AG04450 (cell line): ENCODE results near the gene TSPAN31. TPM values are rescaled to one million over a fixed set of nuclear protein-coding genes. Genes with fewer than 3 reads are reported as not detected.

Experiments
- CTCF ChIA-PET: fragments of 300-600, 350-600 bp; formaldehyde crosslinking; extraction: SDS; loops from one replicate; lab custom pipeline; 2022; ENCODE audit warnings: antibody characterized with exemption, inconsistent platforms; lab: Charles Lee
- POLR2A ChIA-PET: fragments of 350-600 bp; formaldehyde crosslinking; extraction: SDS; loops from one replicate; lab custom pipeline; 2021; ENCODE audit warnings: antibody characterized with exemption, inconsistent platforms; lab: Yijun Ruan, JAX
- DNase-seq: peaks from one replicate; pipeline ENCODE4 v3.0.0-alpha.2; 2011; ENCODE audit warnings: low read depth, low spot score
- H3K27ac ChIP-seq: one replicate; pipeline ENCODE4 v1.5.1; 2012; ENCODE audit warnings: low read depth, low read length, control low read depth
- H3K27me3 ChIP-seq: one replicate; pipeline ENCODE4 v1.6.0; 2012; ENCODE audit warnings: low read length; ENCODE audit not compliant: control insufficient read depth, insufficient read depth
- H3K4me3 ChIP-seq: 2 replicates; pipeline ENCODE4 v1.5.1; 2011; ENCODE audit warnings: mild to moderate bottlenecking, low read depth, low read length, control low read depth
- H3K9me3 ChIP-seq: 2 replicates; pipeline ENCODE4 v1.5.1; 2012; ENCODE audit warnings: low read length; ENCODE audit not compliant: control insufficient read depth, insufficient read depth
- polyA plus RNA-seq: library from polyadenylated mRNA; depleted of rRNA; stranded (reverse); fragments of >200 nt; gene quantifications from 2 replicates; pipeline ENCODE4 v1.2.3, GENCODE V29; 2011
- TF ChIP-seq, protein P1 (sequence below): IDR thresholded peaks from 2 replicates; pipeline ENCODE4 v1.5.1; 2011; ENCODE audit warnings: low read depth, low read length, control low read depth, inconsistent platforms

The TSPAN31 gene
- polyA plus RNA-seq, 1 experiment: 45.9 TPM

DNA sequence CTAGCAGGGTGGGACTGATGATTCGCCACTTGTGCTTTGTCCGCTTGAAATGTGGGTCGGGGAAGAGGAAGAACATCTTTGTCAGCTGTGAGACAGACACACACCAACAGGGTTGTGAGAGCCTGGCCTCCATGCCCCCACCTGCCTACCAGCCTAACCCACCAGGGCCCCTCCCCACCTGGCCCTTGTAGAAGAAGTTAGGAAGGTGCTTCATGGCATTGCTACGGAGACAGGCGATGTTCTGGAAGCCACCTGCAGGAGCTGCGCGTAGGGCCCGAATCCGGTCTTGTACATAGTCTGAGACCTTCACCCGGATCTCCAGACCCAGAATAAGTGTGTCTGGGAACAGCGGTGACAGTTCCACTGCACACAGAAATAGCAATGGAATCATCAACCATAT is 24.8 kb downstream of the TSPAN31 start:
- Histone ChIP-seq H3K4me3 (no peak overlapping the region), H3K27me3 (peaks cover 24% of the 10 kb centered on the region), H3K9me3 (no peaks in the 10 kb centered on the region; the same call in 1 of the 2 replicates), H3K27ac (no peak overlapping the region)
- TF ChIP-seq, protein P1, sequence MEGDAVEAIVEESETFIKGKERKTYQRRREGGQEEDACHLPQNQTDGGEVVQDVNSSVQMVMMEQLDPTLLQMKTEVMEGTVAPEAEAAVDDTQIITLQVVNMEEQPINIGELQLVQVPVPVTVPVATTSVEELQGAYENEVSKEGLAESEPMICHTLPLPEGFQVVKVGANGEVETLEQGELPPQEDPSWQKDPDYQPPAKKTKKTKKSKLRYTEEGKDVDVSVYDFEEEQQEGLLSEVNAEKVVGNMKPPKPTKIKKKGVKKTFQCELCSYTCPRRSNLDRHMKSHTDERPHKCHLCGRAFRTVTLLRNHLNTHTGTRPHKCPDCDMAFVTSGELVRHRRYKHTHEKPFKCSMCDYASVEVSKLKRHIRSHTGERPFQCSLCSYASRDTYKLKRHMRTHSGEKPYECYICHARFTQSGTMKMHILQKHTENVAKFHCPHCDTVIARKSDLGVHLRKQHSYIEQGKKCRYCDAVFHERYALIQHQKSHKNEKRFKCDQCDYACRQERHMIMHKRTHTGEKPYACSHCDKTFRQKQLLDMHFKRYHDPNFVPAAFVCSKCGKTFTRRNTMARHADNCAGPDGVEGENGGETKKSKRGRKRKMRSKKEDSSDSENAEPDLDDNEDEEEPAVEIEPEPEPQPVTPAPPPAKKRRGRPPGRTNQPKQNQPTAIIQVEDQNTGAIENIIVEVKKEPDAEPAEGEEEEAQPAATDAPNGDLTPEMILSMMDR: no peak
- CTCF ChIA-PET: no interaction called here
- POLR2A ChIA-PET: no interaction called here
- no peak for DNase-seq

- Histone ChIP-seq H3K4me3 (peak overlapping the region; percentile 98; the same call in 1 of the 2 replicates), H3K27me3 (peaks cover 13% of the 10 kb centered on the region), H3K27ac (no peak overlapping the region), H3K9me3 (no peaks in the 10 kb centered on the region; the same call in 1 of the 2 replicates)
- TF ChIP-seq, protein P1: no peak
- ChIA-PET CTCF (no interaction called here), POLR2A (no interaction called here)
- DNase-seq: no peak
These were observed 25.9 kb downstream of the TSPAN31 start for GRCh38 chr12:57770734-57771133.

- ChIA-PET POLR2A (interaction anchor here (0.8 to 1.2 kb wide), 3 partner anchors 19 to 93 kb away, joined by 3 to 8 read pairs (median 5); partner anchors contain the start of genes CDK4 and TSPAN31), CTCF (interaction anchor here (1.3 kb wide), 1 partner anchor 15 kb away, joined by 6 read pairs; no protein-coding TSS in a partner anchor)
- Histone ChIP-seq H3K4me3 (peak overlapping the region; percentile 98), H3K9me3 (no peaks in the 10 kb centered on the region; the same call in 1 of the 2 replicates), H3K27ac (peak overlapping the region; percentile 99), H3K27me3 (peaks cover 7% of the 10 kb centered on the region)
- TF ChIP-seq, protein P1: no peak
- DNase-seq: peak; percentile 67
These were observed 26.5 kb downstream of the TSPAN31 start for GRCh38 chr12:57771236-57771872.

GRCh38 chr12:57771873-57772428 is 27.1 kb downstream of the TSPAN31 start, which contains the start of gene METTL1:
TSS of gene METTL1 (minus strand) at chr12:57772105. CDS start at chr12:57772083, 22 bp downstream.
- H3K27ac ChIP-seq: peak within 1 kb of the TSS; percentile 99
- TF ChIP-seq, protein P1: no peak
- H3K27me3 ChIP-seq: peaks cover under 1% of the 10 kb centered on the region
- CTCF ChIA-PET: interaction anchor here (1.0 to 1.3 kb wide), 2 partner anchors 11 to 15 kb away, joined by 3 to 6 read pairs; partner anchors contain the start of gene TSFM
- peak; percentile 83 for DNase-seq
- H3K4me3 ChIP-seq: peak within 1 kb of the TSS; percentile 98
- POLR2A ChIA-PET: interaction anchor here (0.6 to 1.2 kb wide), 5 partner anchors 17 to 92 kb away, joined by 3 to 8 read pairs (median 5); partner anchors contain the start of genes CDK4, MARCHF9 and TSPAN31
- no peaks in the 10 kb centered on the region; the same call in 1 of the 2 replicates for H3K9me3 ChIP-seq
